Heart left ventricle (tissue), 16 donors: ENCODE measurements around the gene SLC43A2. TPM values are rescaled to one million over a fixed set of nuclear protein-coding genes. Genes with fewer than 3 reads are reported as not detected.

Source experiments
- ATAC-seq, 4 donors: fragments of 200-7000 bp; cut with Tn5 transposase; one replicate each; pipeline ENCODE4 v1.9.1; 2020 to 2022; ENCODE audit warnings: moderate library complexity in 4 of 4, mild to moderate bottlenecking in 3 of 4, moderate number of reproducible peaks in 1 of 4
- DNase-seq, 5 donors: peaks; one replicate each; pipeline ENCODE4 v3.0.0-alpha.2; 2020
- H3K27ac ChIP-seq, 12 donors: fragments of 200-600 bp; sonication (generic) in 4 of 12; one replicate each; pipeline versions ENCODE4 v1.5.0 to v1.8.0; 2016 to 2022; ENCODE audit warnings: mild to moderate bottlenecking in 2 of 12
- H3K27me3 ChIP-seq, 9 donors: fragments of 200-600 bp; sonication (generic) in 2 of 9; one replicate each; pipeline versions ENCODE4 v1.5.1 to v1.8.0; 2016 to 2022; ENCODE audit warnings: mild to moderate bottlenecking in 3 of 9
- H3K36me3 ChIP-seq, 9 donors: fragments of 200-600 bp; sonication (generic) in 2 of 9; one replicate each; pipeline versions ENCODE4 v1.5.0 to v1.8.0; 2018 to 2022; ENCODE audit warnings: mild to moderate bottlenecking in 2 of 9
- H3K4me1 ChIP-seq, 12 donors: fragments of 200-600 bp; sonication (generic) in 4 of 12; one replicate each; pipeline versions ENCODE4 v1.5.0 to v1.8.0; 2016 to 2022; ENCODE audit warnings: mild to moderate bottlenecking in 3 of 12
- H3K4me3 ChIP-seq, 12 donors: fragments of 200-600 bp; sonication (generic) in 4 of 12; one replicate each; pipeline versions ENCODE4 v1.5.0 to v1.8.0; 2017 to 2022; ENCODE audit warnings: mild to moderate bottlenecking in 9 of 12, moderate library complexity in 4 of 12
- H3K9me3 ChIP-seq, 12 donors: fragments of 200-600 bp; sonication (generic) in 4 of 12; one replicate each; pipeline versions ENCODE4 v1.5.0 to v1.8.0; 2016 to 2022; ENCODE audit warnings: mild to moderate bottlenecking in 1 of 12
- POLR2A ChIP-seq, 2 donors: fragments of 450-650 bp; IDR thresholded peaks; one replicate each; pipeline ENCODE4 v1.6.1; 2017; ENCODE audit warnings: antibody characterized with exemption in 2 of 2, mild to moderate bottlenecking in 2 of 2, moderate library complexity in 2 of 2
- WGBS, 4 donors: extraction: QIAGEN DNeasy Blood & Tissue Kit in 2 of 4; methylation state at CpG; one replicate each; pipeline versions ENCODE4 v1.1.5 to v1.1.7; 2013 to 2018; 5-methylcytosine and 5-hydroxymethylcytosine counted together
- intact Hi-C, 10 donors: fragments of 100-400 bp; cut with DNase I; formaldehyde crosslinking; loops; one replicate each; pipeline versions ENCODE4 v1.11.1 to v1.14.2; 2022
- polyA plus RNA-seq, 2 donors: library from polyadenylated mRNA; stranded (reverse); fragments of 200-250 nt; gene quantifications; one replicate each; pipeline ENCODE4 v1.2.3, GENCODE V29; 2013
- total RNA-seq, 9 donors: library from RNA; depleted of rRNA in 2 of 9; stranded (reverse); fragments of >200 nt in 2 of 9; fragmentation: NEBNext Ultra II Directional in 3 of 9; extraction: Animal tissue kit (Norgen Biotek cat#: 25700) in 3 of 9; gene quantifications; one replicate each; pipeline versions ENCODE4 v1.1.0 to v1.2.4, GENCODE V29; 2016 to 2023
- TF ChIP-seq, protein P1 (sequence below), 12 donors: fragments of 200-600 bp; sonication (generic) in 4 of 12; IDR thresholded peaks; one replicate each; pipeline versions ENCODE4 v1.5.0 to v1.8.0; 2018 to 2022; ENCODE audit warnings: antibody characterized with exemption in 12 of 12, mild to moderate bottlenecking in 5 of 12
- donor health status: ischemic (EF 13 %, LVEDD 7.1; RV severe dilation, severe dysfunction).
- donor health status: healthy with polysubstance abuse.
- donor health status: DM: no; HTN: yes; CAD: no.
- donor health status: DM: no; HTN: no; CAD: no.
- donor health status: ischemic (EF 25% LVEDD 6.9; RV normal size, moderate dysfunction).
- donor health status: ischemic (EF 25% LVEDD 5.7; RV mildly dilated, moderate dysfunction).
- donor health status: healthy.
- donor health status: DM: yes; HTN: yes; CAD: no.
- donor health status: ischemic (EF 35%, LVEDD 5.7; RV mildly dilated, moderate dysfunction).
- donor health status: nonischemic (EF 11% LVEDD 7.7; RV severe dilation, severe dysfunction).
- donor health status: DM: yes; HTN: yes; CAD: no.
- donor health status: PGD.
- donor health status: ischemic (EF 29% LVEDD 5.4; RV normal size, mild dysfunction).
- donor health status: nonischemic (EF 23%, LVEDD 6.1; RV moderate dilation, normal function).

The SLC43A2 gene
- total and polyA plus RNA-seq, 11 donors = 1.4 to 29.1 (median 6.8) TPM

GRCh38 chr17:1546292-1546922 lies 82.2 kb downstream of the SLC43A2 start:
- TF ChIP-seq POLR2A (IDR thresholded peaks at IDR 0.05) = no peak
- TF ChIP-seq, protein P1, sequence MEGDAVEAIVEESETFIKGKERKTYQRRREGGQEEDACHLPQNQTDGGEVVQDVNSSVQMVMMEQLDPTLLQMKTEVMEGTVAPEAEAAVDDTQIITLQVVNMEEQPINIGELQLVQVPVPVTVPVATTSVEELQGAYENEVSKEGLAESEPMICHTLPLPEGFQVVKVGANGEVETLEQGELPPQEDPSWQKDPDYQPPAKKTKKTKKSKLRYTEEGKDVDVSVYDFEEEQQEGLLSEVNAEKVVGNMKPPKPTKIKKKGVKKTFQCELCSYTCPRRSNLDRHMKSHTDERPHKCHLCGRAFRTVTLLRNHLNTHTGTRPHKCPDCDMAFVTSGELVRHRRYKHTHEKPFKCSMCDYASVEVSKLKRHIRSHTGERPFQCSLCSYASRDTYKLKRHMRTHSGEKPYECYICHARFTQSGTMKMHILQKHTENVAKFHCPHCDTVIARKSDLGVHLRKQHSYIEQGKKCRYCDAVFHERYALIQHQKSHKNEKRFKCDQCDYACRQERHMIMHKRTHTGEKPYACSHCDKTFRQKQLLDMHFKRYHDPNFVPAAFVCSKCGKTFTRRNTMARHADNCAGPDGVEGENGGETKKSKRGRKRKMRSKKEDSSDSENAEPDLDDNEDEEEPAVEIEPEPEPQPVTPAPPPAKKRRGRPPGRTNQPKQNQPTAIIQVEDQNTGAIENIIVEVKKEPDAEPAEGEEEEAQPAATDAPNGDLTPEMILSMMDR (IDR thresholded peaks at IDR 0.05) = no peak
- Histone ChIP-seq H3K36me3 (peaks cover 0 to 99% (median 91%) of the 10 kb centered on the region in 9 donors), H3K27ac (no peak overlapping the region), H3K4me3 (no peak overlapping the region), H3K4me1 (peaks cover 0 to 5% (median 0%) of the 10 kb centered on the region in 12 donors), H3K27me3 (no peaks in the 10 kb centered on the region), H3K9me3 (no peaks in the 10 kb centered on the region)
- no peak for DNase-seq
- ATAC-seq = no peak
- intact Hi-C loops = no loop called here
- 93 to 97% (median 94%) methylated on average over 6 of the region's 6 CpGs for WGBS, 4 donors

GRCh38 chr17:1545618-1546017 lies 83.0 kb downstream of the SLC43A2 start:
- intact Hi-C loops = no loop called here
- H3K27me3 ChIP-seq = no peaks in the 10 kb centered on the region
- 91 to 95% (median 93%) methylated on average over 9 of the region's 9 CpGs for WGBS, 4 donors
- no peak for ATAC-seq
- H3K4me1 ChIP-seq = no peaks in the 10 kb centered on the region
- H3K36me3 ChIP-seq = peaks cover 0 to 99% (median 91%) of the 10 kb centered on the region in 9 donors
- H3K9me3 ChIP-seq = no peaks in the 10 kb centered on the region
- TF ChIP-seq POLR2A (IDR thresholded peaks at IDR 0.05) = no peak
- TF ChIP-seq, protein P1 (IDR thresholded peaks at IDR 0.05) = no peak
- no peak overlapping the region for H3K4me3 ChIP-seq
- no peak for DNase-seq
- H3K27ac ChIP-seq = no peak overlapping the region

DNA sequence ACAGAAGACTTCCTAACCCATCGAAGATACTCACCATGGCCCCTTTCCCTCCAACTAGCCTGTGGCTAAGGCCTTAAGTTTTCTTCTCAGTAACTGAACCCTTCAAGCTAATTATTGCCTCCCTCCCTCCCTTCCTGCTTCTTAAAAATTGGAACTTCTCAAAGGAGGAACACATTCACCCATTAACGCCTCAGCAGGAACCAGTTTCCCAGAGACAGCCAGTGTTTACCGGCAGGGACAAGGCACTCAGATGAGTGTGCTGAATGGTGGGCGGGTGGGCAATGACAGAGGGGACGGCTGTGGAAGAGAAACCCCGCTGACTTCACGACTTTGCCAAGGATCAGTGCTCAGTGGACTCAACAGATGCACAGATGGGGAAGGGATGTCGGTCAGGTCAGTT lies 86.3 kb downstream of the SLC43A2 start:
- no peak for ATAC-seq
- DNase-seq = no peak
- Histone ChIP-seq H3K27ac (no peak overlapping the region), H3K27me3 (no peaks in the 10 kb centered on the region), H3K9me3 (no peaks in the 10 kb centered on the region), H3K4me3 (no peak overlapping the region), H3K4me1 (no peaks in the 10 kb centered on the region), H3K36me3 (peaks cover 0 to 99% (median 94%) of the 10 kb centered on the region in 9 donors)
- TF ChIP-seq POLR2A (IDR thresholded peaks at IDR 0.05) = no peak
- TF ChIP-seq, protein P1 (IDR thresholded peaks at IDR 0.05) = no peak
- intact Hi-C loops = no loop called here
- 80 to 87% (median 81%) methylated on average over 8 of the region's 8 CpGs for WGBS, 4 donors

DNA sequence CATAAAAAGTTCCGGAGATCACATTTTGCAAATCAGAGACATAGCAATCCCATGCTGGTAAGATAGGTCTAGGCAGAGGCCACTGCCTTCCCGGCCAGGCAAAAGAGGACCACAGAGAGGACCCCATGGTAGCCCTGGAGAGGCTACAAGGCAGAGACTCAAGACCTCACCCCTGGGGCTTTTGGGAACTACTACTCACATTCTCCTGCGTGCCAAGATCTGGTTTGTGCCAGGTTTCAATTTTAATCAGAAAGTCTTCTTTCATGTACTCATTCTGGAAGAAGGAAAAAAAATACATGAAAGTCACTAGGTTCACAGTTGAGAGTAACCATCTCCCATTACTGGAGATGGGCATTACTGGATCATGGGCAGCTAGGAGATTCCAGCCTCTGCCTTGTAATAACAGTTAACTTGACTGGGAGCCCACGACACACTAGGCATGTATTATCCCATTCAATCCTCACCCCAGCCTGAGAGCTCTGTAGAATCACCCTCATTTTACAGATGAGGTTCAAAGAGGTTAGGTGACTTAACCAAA lies 87.2 kb downstream of the SLC43A2 start:
- WGBS, 4 donors = 93 to 98% (median 96%) methylated on average over 4 of the region's 4 CpGs
- H3K27me3 ChIP-seq = no peaks in the 10 kb centered on the region
- H3K9me3 ChIP-seq = no peaks in the 10 kb centered on the region
- intact Hi-C loops = no loop called here
- H3K36me3 ChIP-seq = peaks cover 0 to 99% (median 94%) of the 10 kb centered on the region in 9 donors
- no peak for DNase-seq
- no peak overlapping the region for H3K4me3 ChIP-seq
- H3K27ac ChIP-seq = no peak overlapping the region
- TF ChIP-seq, protein P1 (IDR thresholded peaks at IDR 0.05) = no peak
- H3K4me1 ChIP-seq = no peaks in the 10 kb centered on the region
- ATAC-seq = no peak
